HT-29 (cell line): ENCODE results near the gene SLC25A21. TPM values are rescaled to one million over a fixed set of nuclear protein-coding genes. Genes with fewer than 3 reads are reported as not detected.

Experiments used
- DNase-seq: peaks from one replicate; pipeline ENCODE4 v3.0.0-alpha.2; 2015; ENCODE audit warnings: low spot score
- total RNA-seq: library from RNA; depleted of rRNA; stranded (reverse); fragments of >200 nt; shearing (Covaris generic); gene quantifications from 2 replicates; pipeline ENCODE4 v1.2.3, GENCODE V29; 2014

The SLC25A21 gene
- total RNA-seq, 1 experiment from 2014 or later: not detected

DNA sequence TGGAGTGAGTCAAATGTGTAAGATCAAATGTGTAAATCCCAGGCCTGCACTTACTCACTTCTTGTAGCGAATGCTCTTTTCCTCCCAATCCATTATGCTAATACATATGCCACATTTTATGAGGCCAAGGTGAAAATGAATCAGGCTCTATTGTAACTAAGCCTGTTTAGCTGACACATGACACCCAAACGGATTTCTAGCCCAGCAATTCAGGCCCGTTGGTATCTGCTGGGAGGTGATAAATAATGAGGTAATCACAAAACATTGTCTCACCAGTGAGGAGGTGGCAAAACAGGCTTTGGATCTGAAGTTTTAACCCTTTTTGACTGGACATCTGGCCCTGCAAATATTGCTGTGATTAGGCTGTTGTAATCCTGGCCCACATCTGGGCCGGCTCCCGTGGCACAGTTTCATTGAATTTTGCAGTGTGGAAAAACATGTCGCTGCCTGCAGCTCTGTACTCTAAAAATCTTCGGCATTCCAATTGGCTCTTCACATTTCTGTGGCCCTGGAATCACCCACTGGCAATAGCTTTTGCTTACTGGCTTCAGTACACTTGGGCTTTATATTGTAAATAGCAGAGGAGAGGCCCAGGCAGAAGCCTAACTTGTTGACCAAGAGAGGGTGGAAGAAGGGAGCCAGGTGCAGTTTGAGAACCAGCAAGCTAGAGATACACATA is 404.7 kb downstream of the SLC25A21 start:
- DNase-seq: peak; percentile 8

GRCh38 chr14:36766974-36767373 is 405.4 kb downstream of the SLC25A21 start:
- no peak for DNase-seq

DNA sequence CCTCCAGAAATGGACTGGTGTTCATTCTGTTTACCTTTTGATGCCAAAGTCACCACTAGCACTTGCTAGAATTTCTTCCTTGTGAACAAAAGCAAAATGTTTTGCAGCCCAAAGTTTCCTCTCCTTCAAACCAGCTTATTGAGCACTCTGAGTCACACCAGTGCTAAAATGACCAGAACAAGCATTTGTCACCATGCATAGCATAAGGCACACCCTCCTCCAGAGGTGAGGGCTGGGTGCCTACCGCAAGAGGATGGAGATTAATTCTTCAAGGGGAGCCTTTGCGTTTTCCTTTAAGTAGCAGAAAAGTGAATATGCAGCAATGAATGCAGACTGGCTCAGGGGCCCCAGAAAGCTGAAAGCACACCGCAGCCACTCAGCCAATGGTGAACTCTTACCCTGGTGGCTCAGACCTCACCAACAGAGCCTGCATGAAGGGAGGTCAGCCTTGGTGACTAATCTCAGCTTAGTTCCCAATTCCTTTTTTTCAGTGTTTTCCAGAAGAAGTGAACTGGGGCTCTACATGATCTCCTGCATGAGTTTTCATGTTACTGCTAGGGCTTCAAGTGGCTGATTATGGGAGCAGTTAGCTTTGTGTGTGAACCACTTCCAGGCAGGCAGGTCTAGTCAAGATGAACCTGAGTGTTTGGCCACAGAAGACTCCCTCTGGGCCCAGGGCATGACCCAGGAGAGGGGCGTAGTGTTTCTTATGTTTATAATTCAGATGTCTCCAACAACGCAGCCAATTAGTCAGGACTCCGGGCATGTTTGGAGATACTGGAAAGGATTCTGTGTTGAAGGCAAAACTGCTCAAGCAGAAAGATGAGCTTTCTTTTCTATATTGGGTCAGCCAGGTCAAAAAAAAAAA is 414.4 kb downstream of the SLC25A21 start:
- DNase-seq: no peak

- DNase-seq: no peak
These were observed 416.2 kb downstream of the SLC25A21 start for GRCh38 chr14:36756226-36756625.

GRCh38 chr14:36755756-36756155 is 416.6 kb downstream of the SLC25A21 start:
- DNase-seq: peak; percentile 4

DNA sequence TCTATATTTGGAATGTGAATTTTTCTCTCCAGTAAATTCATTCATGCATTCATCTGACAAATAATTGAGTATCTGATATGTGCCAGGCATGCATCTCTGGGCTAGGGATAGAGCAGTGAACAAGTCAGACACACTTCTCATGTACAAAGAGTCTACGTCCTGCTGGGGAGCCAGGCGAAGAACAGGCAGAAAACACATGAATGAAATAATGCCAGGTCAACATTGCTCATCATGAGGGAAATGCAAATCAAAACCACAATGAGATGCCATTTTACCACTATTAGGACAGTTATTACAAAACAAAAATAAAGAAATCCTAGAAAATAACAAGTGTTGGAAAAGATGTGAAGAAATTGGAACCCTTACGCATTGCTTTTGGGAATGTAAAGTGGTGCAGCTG is 420.5 kb downstream of the SLC25A21 start:
- DNase-seq: no peak

- peak; percentile 4 for DNase-seq
These were observed 421.3 kb downstream of the SLC25A21 start for GRCh38 chr14:36751106-36751505.

- no peak for DNase-seq
These were observed 422.2 kb downstream of the SLC25A21 start for GRCh38 chr14:36750244-36750643.

DNA sequence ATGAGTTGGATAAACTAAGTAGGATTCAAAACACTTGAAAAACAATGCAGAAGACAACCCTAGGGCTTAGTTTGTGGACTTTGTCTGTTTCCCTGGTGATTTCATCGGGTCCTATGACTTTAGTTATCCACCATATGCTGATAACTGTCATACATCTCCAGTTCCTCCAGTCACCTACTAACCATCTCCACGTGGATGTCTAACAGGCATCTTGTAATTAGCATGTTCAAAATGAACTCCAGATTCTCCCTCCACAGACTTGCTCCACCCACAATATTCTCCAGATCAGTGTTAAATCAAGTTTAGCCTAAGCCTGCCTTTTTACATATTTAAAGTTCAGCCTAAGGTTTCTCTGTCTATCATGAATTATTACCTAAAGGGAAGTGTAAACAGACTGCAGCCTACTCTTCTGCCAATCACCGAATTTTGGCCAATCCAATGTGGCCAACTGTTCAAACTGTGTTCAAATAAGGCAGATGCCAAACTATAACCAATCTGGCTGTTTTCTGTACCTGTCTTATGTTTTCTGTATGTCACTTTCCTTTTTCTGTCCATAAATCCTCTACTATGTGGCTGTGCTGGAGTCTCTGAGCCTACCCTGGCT is 423.7 kb downstream of the SLC25A21 start:
- DNase-seq: no peak

GRCh38 chr14:36747411-36748184 is 424.8 kb downstream of the SLC25A21 start:
- DNase-seq: peak; percentile 31

GRCh38 chr14:36746872-36747271 is 425.5 kb downstream of the SLC25A21 start:
- DNase-seq: no peak

GRCh38 chr14:36741858-36742257 is 430.5 kb downstream of the SLC25A21 start:
- DNase-seq: no peak

GRCh38 chr14:36738269-36738668 is 434.1 kb downstream of the SLC25A21 start:
- DNase-seq: no peak

DNA sequence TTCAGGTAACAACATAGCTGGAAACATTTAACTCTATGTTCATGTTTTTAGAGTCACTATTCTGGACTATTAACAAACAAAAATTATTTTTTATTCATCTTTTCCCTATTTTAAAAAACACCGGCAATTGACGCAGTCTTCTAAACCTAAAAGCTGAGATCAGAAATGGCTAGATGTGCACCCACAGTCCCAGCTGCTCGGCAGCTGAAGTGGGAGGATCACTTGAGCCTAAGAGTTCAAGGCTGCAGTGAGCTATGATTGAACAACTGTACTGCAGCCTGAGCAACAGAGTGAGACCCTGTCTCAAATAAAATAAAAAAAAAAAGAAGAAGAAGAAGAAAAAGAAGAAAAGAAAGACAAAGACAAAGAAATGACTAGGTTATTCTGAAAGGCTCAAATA is 446.3 kb downstream of the SLC25A21 start:
- DNase-seq: no peak

DNA sequence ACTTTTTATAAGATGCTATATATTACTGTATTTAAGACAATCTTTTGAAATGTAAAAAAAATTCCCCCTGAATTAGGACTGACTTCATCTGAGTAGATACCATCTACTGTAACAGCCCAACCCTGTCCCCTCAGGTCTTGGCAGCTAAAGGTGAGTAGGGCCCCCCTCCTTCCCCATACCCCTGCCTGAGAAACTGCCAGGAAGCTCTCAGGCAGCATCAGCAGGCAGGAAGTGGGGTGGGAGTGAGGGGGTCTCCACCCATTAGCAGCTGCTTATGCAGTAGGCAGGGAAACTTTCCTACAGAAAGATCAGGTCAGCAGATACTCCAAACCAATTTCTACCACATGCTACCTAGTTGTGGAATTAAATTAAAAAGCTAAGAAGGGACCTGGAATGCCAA is 448.2 kb downstream of the SLC25A21 start:
- DNase-seq: no peak

DNA sequence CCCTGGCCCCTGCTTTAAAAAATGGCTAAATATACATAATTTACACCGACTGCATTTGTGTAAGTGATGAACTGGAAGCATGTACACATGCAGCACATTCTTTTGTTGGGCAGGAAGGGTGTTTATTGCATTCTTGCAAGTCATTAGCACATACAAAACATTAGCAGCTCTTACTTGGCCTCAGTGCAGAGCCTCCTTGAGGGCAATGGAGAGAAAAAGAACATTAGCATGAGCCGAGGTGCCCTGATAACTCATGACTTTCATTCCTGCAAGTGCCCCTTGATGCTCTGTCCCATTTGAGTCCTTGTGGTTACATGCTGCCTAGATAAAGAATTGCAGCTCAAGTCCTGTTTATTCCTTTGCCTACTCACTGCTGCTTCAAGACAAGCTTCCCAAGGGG is 448.9 kb downstream of the SLC25A21 start:
- no peak for DNase-seq

GRCh38 chr14:36721877-36722276 is 450.5 kb downstream of the SLC25A21 start:
- no peak for DNase-seq

- DNase-seq: no peak
These were observed 451.7 kb downstream of the SLC25A21 start for GRCh38 chr14:36720657-36721056.

DNA sequence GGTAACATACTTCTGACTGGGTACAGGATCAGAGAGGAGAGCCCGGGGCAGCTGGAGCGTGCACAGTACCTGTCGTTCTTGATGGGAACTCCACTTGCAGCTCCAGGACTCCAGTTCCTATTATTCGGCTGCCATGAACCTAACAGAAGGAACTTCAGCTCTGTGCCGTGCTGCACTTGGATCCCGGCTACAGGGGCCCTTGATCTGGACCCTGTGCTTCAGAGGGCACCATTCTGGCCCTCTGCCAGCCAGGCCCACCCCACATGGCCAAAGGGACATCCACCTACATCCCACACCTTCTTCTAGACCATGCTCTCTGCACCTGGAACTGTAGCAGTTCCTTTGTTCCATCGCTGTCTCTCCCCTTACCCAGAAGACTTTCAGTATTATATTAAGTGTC is 452.6 kb downstream of the SLC25A21 start:
- DNase-seq: no peak

GRCh38 chr14:36718216-36718615 is 454.2 kb downstream of the SLC25A21 start:
- no peak for DNase-seq

GRCh38 chr14:36717363-36717762 is 455.0 kb downstream of the SLC25A21 start:
- no peak for DNase-seq
